ENCODE data around the gene WDR74.

WDR74 gene

DNA sequence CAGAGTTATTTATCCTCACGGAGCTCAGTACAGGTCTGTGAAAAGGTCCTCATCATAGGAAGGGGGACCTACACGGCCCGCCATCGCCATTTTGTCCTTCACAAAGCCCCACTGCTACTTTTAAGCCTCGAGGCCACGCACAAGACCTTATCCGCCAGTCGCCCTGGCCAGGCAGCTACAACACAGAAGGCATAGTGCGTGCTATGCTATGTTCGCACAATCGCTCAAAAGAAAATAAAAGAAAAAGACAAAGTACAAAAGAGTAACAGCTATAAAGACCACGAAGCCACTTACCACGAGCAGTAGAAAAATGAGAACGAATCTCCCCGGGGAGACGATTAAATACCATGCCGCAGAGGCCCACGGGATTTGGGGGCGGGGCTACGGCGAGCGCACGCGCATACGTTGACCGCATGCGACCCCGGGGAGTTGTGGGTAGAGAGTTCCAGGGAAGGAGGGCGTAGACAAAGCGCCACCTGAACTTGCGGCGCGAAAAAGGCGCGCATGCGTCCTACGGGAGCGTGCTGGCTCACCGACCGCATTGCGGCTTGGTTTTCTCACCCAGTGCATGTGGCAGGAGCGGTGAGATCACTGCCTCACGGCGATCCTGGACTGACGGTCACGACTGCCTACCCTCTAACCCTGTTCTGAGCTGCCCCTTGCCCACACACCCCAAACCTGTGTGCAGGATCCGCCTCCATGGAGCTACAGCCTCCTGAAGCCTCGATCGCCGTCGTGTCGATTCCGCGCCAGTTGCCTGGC is 16.4 kb upstream of the WDR74 start:
- H3K27ac ChIP-seq, result peak overlapping the region; percentile 97
- DNase-seq (ENCODE audit: low read depth, low spot score), result peak; percentile 94
- peak; percentile 100 for TF ChIP-seq POLR2AphosphoS5 (IDR thresholded peaks at IDR 0.05; ENCODE audit: borderline replicate concordance, low read depth, low read length)
- TF ChIP-seq EZH2 (IDR thresholded peaks at IDR 0.05), result no peak
- peak overlapping the region; percentile 94 for H3K4me3 ChIP-seq
- H3K9me3 ChIP-seq (ENCODE audit: low read depth, low read length), result no peaks in the 10 kb centered on the region
- peak overlapping the region; percentile 99 for H3K9ac ChIP-seq (ENCODE audit: insufficient read length)
- peaks cover 55% of the 10 kb centered on the region for H3K36me3 ChIP-seq (ENCODE audit: insufficient read depth, low read length)

GRCh38 chr11:62854825-62855570 is 15.6 kb upstream of the WDR74 start:
- no peaks in the 10 kb centered on the region for H3K9me3 ChIP-seq (ENCODE audit: low read depth, low read length)
- TF ChIP-seq EZH2 (IDR thresholded peaks at IDR 0.05) (no peak), FOXP2 (optimal IDR thresholded peaks at IDR 0.05; ENCODE audit: control extremely low read depth, extremely low read length, insufficient read depth) (no peak), POLR2AphosphoS5 (IDR thresholded peaks at IDR 0.05; ENCODE audit: borderline replicate concordance, low read depth, low read length) (no peak; the same call in 1 of the 2 replicates)
- peak overlapping the region; percentile 97 for H3K27ac ChIP-seq
- DNase-seq (ENCODE audit: low read depth, low spot score), result no peak
- peaks cover 55% of the 10 kb centered on the region for H3K36me3 ChIP-seq (ENCODE audit: insufficient read depth, low read length)
- peak overlapping the region; percentile 94 for H3K4me3 ChIP-seq
- H3K9ac ChIP-seq (ENCODE audit: insufficient read length), result peak overlapping the region; percentile 99

- peaks cover 49% of the 10 kb centered on the region for H3K36me3 ChIP-seq (ENCODE audit: insufficient read depth, low read length)
- TF ChIP-seq FOXP2 (optimal IDR thresholded peaks at IDR 0.05; ENCODE audit: control extremely low read depth, extremely low read length, insufficient read depth), result no peak
- peak; percentile 2; the same call in 1 of the 2 replicates for TF ChIP-seq POLR2AphosphoS5 (IDR thresholded peaks at IDR 0.05; ENCODE audit: borderline replicate concordance, low read depth, low read length)
- no peak for TF ChIP-seq EZH2 (IDR thresholded peaks at IDR 0.05)
- H3K9me3 ChIP-seq (ENCODE audit: low read depth, low read length), result no peaks in the 10 kb centered on the region
- H3K27ac ChIP-seq, result peak overlapping the region; percentile 97
- H3K9ac ChIP-seq (ENCODE audit: insufficient read length), result peak overlapping the region; percentile 99
- no peak for DNase-seq (ENCODE audit: low read depth, low spot score)
- peak overlapping the region; percentile 94 for H3K4me3 ChIP-seq
These were observed 14.8 kb upstream of the WDR74 start for GRCh38 chr11:62854013-62854824.

DNA sequence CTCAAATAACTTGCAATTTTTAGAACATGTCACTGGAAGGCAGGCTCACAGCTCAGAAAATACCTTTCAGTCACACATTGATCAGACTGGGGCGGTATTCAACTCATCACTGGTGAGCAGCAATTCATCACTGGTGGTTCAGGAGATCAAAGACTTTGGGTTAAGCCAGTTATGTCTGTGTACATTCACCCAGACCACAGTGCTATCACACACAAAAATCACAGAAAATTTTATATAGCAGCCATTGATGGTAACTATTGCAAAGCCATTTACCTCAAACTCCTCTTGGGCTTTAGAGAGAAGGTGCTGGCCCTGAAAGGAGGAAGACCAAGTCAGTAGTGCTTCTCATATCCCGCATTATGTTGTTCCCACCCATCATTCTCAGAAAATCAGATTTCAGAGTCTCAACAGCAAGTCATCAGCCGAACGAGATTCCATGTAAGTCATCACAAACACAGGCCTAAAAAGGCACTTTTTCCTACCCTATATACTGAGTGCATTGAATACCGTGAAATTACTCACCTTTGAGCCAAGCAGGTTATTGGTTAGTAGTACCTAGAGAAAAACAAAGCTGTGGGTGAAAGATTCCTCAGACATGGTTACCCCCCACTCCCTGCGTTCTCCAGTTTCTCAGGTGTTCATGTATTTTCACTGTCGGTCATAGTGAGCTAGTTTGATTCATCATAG is 14.0 kb upstream of the WDR74 start:
- no peak; the same call in none of the 2 replicates for TF ChIP-seq POLR2AphosphoS5 (IDR thresholded peaks at IDR 0.05; ENCODE audit: borderline replicate concordance, low read depth, low read length)
- no peak for TF ChIP-seq FOXP2 (optimal IDR thresholded peaks at IDR 0.05; ENCODE audit: control extremely low read depth, extremely low read length, insufficient read depth)
- TF ChIP-seq EZH2 (IDR thresholded peaks at IDR 0.05), result no peak
- H3K9me3 ChIP-seq (ENCODE audit: low read depth, low read length), result no peaks in the 10 kb centered on the region
- peak overlapping the region; percentile 99 for H3K9ac ChIP-seq (ENCODE audit: insufficient read length)
- H3K27ac ChIP-seq, result peak overlapping the region; percentile 97
- H3K4me3 ChIP-seq, result peak overlapping the region; percentile 94
- DNase-seq (ENCODE audit: low read depth, low spot score), result no peak
- H3K36me3 ChIP-seq (ENCODE audit: insufficient read depth, low read length), result peaks cover 49% of the 10 kb centered on the region

DNA sequence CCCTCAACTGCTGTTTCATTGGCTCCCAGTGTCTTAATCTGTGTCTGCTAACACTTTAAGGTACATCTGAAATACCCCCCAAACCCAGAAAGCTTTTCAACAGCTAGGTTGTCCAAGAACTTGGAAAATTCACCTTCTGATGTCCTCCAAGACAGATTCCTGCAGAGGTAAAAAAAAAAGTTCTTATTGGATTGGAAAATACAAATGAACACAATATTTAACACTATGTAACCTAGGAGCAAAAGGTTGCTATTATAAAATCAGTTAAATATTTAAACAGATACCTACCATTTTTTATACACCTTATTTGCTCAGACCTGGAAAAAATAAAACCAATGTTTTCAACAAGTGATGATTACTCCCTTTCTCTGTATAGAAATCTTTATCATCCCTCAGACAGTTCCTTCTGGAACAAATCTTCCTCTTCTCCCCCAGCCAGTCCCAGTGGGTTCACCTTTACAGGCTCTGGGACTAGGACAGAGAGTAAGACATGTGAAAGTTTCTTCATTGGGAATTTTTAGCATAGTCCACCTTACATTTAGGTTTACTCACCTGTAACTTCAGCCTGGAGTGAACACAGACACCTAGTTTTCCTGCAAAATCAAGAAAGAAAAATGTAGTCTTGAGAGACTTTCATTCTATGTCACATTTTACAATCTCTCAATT is 13.3 kb upstream of the WDR74 start:
- DNase-seq (ENCODE audit: low read depth, low spot score), result no peak
- Histone ChIP-seq H3K9ac (ENCODE audit: insufficient read length) (peak overlapping the region; percentile 99), H3K4me3 (peak overlapping the region; percentile 94), H3K36me3 (ENCODE audit: insufficient read depth, low read length) (peaks cover 47% of the 10 kb centered on the region), H3K9me3 (ENCODE audit: low read depth, low read length) (no peaks in the 10 kb centered on the region), H3K27ac (peak overlapping the region; percentile 97)
- TF ChIP-seq POLR2AphosphoS5 (IDR thresholded peaks at IDR 0.05; ENCODE audit: borderline replicate concordance, low read depth, low read length) (no peak), FOXP2 (optimal IDR thresholded peaks at IDR 0.05; ENCODE audit: control extremely low read depth, extremely low read length, insufficient read depth) (no peak), EZH2 (IDR thresholded peaks at IDR 0.05) (no peak)

GRCh38 chr11:62851807-62852522 is 12.6 kb upstream of the WDR74 start:
- H3K4me3 ChIP-seq, result peak overlapping the region; percentile 94
- peak overlapping the region; percentile 99 for H3K9ac ChIP-seq (ENCODE audit: insufficient read length)
- H3K27ac ChIP-seq, result peak overlapping the region; percentile 97
- H3K9me3 ChIP-seq (ENCODE audit: low read depth, low read length), result no peaks in the 10 kb centered on the region
- H3K36me3 ChIP-seq (ENCODE audit: insufficient read depth, low read length), result peaks cover 43% of the 10 kb centered on the region
- DNase-seq (ENCODE audit: low read depth, low spot score), result no peak
- no peak for TF ChIP-seq FOXP2 (optimal IDR thresholded peaks at IDR 0.05; ENCODE audit: control extremely low read depth, extremely low read length, insufficient read depth)
- no peak for TF ChIP-seq EZH2 (IDR thresholded peaks at IDR 0.05)
